ENCODE measurements around the gene ATP2A1.
A peak's percentile ranks its signal among the peaks of the same experiment; 100 is the strongest.
"Not testable (repeated sequence)": the region's sequence is repeated elsewhere in the genome, so short reads cannot be mapped to it uniquely, and the experiment has no call there.

The ATP2A1 gene

GRCh38 chr16:28882551-28883160 is 4.4 kb downstream of the ATP2A1 start:
- DNase-seq: no peak

GRCh38 chr16:28883221-28883996 is 5.1 kb downstream of the ATP2A1 start:
- no peak for DNase-seq

GRCh38 chr16:28884045-28884444 is 5.8 kb downstream of the ATP2A1 start:
- no peak for DNase-seq

- no peak for DNase-seq
Observed at GRCh38 chr16:28886945-28887344, 8.7 kb downstream of the ATP2A1 start.

- not testable (repeated sequence) for DNase-seq
Observed at GRCh38 chr16:28890355-28890754, 12.1 kb downstream of the ATP2A1 start.

- no peak for DNase-seq
Observed at GRCh38 chr16:28891964-28892890, 13.9 kb downstream of the ATP2A1 start.

- no peak for DNase-seq
Observed at GRCh38 chr16:28893291-28893690, 15.0 kb downstream of the ATP2A1 start.

GRCh38 chr16:28895609-28896008 is 17.3 kb downstream of the ATP2A1 start:
- no peak for DNase-seq

- DNase-seq: no peak
Observed at GRCh38 chr16:28897826-28898225, 19.5 kb downstream of the ATP2A1 start.

- no peak for DNase-seq
Observed at GRCh38 chr16:28898266-28898665, 20.0 kb downstream of the ATP2A1 start.

- no peak for DNase-seq
Observed at GRCh38 chr16:28898942-28899341, 20.7 kb downstream of the ATP2A1 start.

- DNase-seq: no peak
Observed at GRCh38 chr16:28899882-28900590, 21.7 kb downstream of the ATP2A1 start.

- no peak for DNase-seq
Observed at GRCh38 chr16:28900601-28901000, 22.3 kb downstream of the ATP2A1 start.

- DNase-seq: peak; percentile 12 to 52
Observed at GRCh38 chr16:28901862-28902261, 23.6 kb downstream of the ATP2A1 start.

GRCh38 chr16:28902909-28903308 is 24.6 kb downstream of the ATP2A1 start:
- DNase-seq: peak in 1 of 2 donors; percentile 3

GRCh38 chr16:28903344-28904042 is 25.2 kb downstream of the ATP2A1 start:
- no peak for DNase-seq

GRCh38 chr16:28904363-28904762 is 26.1 kb downstream of the ATP2A1 start:
- no peak for DNase-seq

GRCh38 chr16:28904828-28905227 is 26.5 kb downstream of the ATP2A1 start:
- no peak for DNase-seq

- no peak for DNase-seq
Observed at GRCh38 chr16:28905229-28905754, 27.0 kb downstream of the ATP2A1 start.

GRCh38 chr16:28905800-28906372 is 27.6 kb downstream of the ATP2A1 start:
- no peak for DNase-seq

Measured in inflammatory macrophage (primary cell).